Pons (tissue), 1 donor: ENCODE data around the gene DBNL.
"Not testable (repeated sequence)": the region's sequence is repeated elsewhere in the genome, so short reads cannot be mapped to it uniquely, and the experiment has no call there.

Experiments used
- DNase-seq: peaks from one replicate; pipeline ENCODE4 v3.0.0-alpha.2; 2016; ENCODE audit warnings: low spot score

DBNL gene

DNA sequence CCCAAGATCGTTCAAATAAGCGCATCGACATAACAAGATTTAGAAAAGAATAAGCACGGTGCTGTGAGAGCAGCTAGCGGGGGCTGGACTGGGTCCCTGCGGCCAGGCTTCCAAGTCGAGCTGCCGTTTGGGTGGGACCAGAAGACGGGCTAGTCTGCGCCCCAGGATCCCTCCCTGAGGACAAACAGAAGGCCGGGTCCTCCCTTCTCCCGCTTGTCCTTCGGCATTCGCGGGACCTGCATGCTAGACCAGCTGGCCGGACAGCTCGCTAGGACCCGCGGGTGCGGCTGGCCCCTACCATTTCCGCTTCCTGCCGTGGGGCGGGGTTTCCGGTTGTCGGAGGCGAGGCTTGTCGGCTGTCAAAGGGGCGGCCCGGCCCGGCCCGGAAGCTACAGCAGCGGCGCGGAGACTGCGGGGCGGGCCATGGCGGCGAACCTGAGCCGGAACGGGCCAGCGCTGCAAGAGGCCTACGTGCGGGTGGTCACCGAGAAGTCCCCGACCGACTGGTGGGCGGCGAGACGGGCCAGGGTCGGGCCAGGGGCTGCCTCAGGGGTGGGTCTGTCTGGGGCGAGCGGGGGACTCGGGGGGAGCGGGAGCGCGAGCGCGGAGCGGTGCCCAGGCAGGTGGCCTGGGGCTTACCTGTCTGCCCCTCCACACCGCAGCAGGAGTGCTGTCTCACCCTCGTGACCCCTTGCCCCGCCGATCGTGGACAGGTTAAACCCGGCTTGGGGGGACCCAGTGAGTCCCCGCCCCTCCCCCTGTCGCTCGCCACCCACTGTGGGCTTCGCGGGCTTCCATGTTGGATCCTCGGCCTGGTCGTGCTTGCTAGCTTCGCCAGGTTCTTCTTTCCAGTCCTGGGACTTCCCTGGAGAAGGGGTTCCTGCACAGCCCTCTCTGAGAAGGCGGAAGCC is at the start of gene DBNL:
DBNL (plus strand) TSS at position 388 of the 911 bp plus-strand sequence; CDS start at position 424, 36 bp downstream.
- DNase-seq, result peak; percentile 89

DNA sequence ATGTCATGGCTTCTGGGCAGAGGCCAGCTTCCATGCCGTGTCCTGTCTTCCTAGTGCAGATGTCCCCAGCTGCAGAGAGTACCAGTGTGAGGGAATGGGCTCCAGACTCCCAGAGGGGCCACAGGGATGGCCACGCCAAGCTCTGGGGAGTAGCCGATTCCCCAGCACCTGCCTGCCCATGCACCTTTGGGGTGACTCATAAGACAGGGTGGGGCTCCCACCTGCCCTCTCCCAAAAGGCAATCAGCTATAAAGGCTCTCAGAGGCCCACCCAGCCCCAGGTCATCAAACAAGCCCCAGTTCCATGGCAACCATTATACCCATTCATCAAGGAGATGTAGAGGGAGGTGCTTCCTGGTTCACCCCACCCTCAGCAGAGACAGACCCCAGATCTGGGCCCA is 47.0 kb upstream of the DBNL start, which contains the start of gene SPDYE1:
SPDYE1 (plus strand) TSS at position 366 of the 400 bp plus-strand sequence. CDS start 2,053 bp downstream, outside the sequence.
- not testable (repeated sequence) for DNase-seq

GRCh38 chr7:44012081-44012480 is 32.4 kb upstream of the DBNL start:
- DNase-seq, result not testable (repeated sequence)

DNA sequence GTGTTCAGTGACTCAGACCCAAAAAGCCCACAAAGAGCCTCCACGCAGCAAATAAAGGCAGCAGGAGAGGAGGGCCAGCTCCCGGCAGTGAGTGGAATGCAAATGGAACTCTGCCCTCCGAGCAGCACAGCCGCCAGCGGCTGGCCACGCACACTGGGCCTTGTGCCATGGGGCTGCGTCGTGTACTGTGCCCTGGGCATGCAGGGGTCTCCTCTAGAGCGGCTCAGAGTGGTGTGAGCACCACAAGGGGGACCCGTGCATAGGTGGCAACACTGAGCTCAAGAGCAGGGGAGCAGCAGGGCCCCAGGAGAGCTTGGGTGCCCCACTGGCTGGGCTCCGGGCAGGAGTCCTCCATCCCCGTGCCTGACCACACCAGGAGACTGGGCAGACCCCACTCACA is 29.4 kb upstream of the DBNL start:
- DNase-seq, result not testable (repeated sequence)

- peak; percentile 94 for DNase-seq
Measured at GRCh38 chr7:44018857-44019807, 25.4 kb upstream of the DBNL start.

- DNase-seq, result not testable (repeated sequence)
Measured at GRCh38 chr7:44019825-44020224, 24.7 kb upstream of the DBNL start.

GRCh38 chr7:44022069-44022468 is 22.4 kb upstream of the DBNL start:
- not testable (repeated sequence) for DNase-seq

DNA sequence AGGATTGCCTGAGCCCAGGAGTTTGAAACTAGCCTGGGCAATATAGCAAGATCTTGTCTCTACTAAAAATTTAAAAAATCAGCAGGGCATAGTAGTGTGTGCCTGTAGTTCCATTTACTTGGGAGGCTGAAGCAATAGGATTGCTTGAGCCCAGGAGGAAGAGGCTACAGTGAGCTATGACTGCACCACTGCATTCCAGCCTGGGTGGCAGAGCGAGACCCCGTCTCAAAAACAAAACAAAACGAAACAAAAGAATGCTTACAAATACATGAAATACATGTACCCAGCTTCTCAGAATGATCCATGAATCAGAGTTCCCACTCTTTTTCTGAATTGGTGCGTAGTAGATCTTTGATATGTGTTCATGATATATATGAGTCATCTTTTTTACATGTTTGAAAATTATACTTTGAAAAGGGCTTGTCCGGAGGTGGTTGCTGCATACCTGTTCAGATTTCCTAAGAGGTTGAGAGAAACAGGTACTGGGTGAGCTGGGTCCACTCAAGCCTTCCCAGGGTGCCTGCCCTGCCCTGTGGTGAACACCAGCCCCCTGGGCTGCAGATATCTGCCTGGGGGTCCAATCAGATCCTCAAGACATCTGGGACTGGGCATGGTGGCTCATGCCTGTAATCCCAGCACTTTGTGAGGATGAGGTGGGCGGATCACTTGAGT is 21.6 kb upstream of the DBNL start:
- not testable (repeated sequence) for DNase-seq

GRCh38 chr7:44029433-44029832 is 15.1 kb upstream of the DBNL start:
- not testable (repeated sequence) for DNase-seq

DNA sequence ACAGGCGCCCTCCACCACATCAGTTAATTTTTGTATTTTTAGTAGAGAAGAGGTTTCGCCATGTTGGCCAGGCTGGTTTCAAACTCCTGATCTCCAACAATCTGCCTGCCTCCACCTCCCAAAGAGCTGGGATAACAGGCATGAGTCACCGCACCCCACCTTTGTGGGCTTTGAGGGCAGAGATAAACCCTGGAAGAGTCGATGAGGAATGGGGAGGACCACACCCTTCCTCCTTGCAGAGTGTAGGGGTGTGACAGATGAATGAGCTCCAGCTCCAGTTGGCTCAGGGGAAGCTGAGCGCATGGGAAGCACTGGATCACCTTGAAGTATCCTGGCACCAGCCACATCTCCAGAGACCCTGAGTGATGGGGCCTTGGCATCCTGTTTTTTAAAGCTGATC is 14.5 kb upstream of the DBNL start:
- not testable (repeated sequence) for DNase-seq

GRCh38 chr7:44031319-44031718 is 13.2 kb upstream of the DBNL start:
- not testable (repeated sequence) for DNase-seq

- DNase-seq, result not testable (repeated sequence)
Measured at GRCh38 chr7:44032031-44032430, 12.5 kb upstream of the DBNL start.

- not testable (repeated sequence) for DNase-seq
Measured at GRCh38 chr7:44033971-44034844, 10.3 kb upstream of the DBNL start.

DNA sequence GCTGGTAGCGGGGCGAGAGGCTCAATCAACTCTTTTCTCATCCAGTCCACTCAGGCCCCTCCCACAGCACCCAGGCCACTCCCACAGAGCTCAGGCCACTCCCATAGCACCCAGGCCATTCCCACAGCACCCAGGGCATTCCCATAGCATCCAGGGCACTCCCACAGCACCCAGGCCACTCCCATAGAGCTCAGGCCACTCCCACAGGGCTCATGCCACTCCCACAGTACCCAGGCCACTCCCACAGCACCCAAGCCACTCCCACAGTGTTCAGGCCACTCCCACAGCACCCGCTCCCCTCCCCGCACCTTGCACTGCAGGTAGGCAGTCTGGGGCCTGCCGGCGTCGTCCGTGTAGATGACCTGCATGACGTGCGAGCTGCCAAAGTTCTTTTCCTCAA is 8.1 kb upstream of the DBNL start:
- DNase-seq, result not testable (repeated sequence)

GRCh38 chr7:44037951-44038350 is 6.6 kb upstream of the DBNL start:
- not testable (repeated sequence) for DNase-seq

DNA sequence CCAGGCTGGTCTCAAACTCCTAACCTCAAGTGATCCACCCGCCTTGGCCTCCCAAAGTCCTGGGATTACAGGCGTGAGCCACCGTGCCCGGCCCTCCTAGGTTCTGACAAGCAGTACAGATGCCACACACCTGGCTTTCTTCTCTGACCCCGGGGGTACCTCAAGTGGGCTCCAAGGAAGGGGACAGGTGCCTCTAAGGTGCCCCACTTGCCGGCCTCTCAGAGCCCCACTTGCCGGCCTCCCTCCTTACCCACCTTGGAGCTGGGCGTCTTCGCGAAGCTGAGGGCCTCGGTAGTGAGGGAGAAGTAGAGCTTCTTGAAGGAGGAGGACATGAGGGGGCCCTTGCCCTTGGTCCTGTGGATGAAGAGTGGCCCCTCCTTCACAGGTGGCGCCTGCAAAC is 5.9 kb upstream of the DBNL start:
- DNase-seq, result not testable (repeated sequence)

GRCh38 chr7:44038961-44039558 is 5.4 kb upstream of the DBNL start:
- peak; percentile 89 for DNase-seq

DNA sequence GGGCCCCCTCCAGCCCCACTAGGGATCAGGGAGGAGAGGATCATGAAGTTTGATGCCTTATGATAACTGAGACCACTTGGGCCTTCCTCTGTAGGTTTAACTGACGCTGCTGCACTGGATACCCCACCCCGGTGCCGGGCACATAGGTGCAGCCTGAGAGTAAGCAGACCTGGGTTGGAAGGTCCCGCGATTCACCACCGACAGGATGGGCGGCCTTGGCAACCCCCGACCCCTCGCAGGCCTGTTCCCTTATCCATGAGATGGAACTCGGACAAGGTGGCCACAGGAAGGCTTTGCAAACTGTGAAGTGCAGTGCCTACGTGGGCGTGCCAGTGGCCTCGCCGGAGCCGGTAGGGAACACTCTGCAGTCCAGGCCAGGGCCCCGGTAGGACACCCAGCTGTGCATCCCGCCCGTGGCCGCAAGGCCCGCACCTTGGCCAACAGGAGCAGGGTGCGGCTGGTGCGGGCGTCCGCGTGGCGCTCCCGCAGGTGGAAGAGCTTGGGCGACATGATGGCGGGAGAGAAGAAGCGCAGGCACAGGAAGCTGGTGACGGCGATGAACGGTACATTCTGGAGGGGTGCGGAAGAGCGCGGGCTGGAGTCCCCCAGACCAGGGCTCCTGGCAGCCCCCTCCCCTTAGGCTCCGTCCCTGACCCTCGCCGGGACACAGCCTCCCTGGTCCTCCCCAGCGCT is 4.6 kb upstream of the DBNL start:
- not testable (repeated sequence) for DNase-seq

- DNase-seq, result not testable (repeated sequence)
Measured at GRCh38 chr7:44040493-44040891, 4.0 kb upstream of the DBNL start.

GRCh38 chr7:44042221-44042620 is 2.3 kb upstream of the DBNL start:
- no peak for DNase-seq
